Measurements from ENCODE around the gene NPR3.
A peak's percentile ranks its signal among the peaks of the same experiment; 100 is the strongest.

Gene NPR3

GRCh38 chr5:32690153-32690552 lies 21.0 kb upstream of the NPR3 start:
- ChIA-PET CTCF (interaction anchor here (1.1 to 1.2 kb wide), 2 partner anchors 9 to 16 kb away, joined by 3 read pairs; no protein-coding TSS in a partner anchor), POLR2A (no interaction called here)
- no peak for DNase-seq (ENCODE audit: extremely low spot score)
- TF ChIP-seq CTCF (IDR thresholded peaks at IDR 0.05; ENCODE audit: control extremely low read depth, extremely low read depth, low read depth, missing control alignments), result peak; percentile 20

- no peak for DNase-seq (ENCODE audit: extremely low spot score)
- ChIA-PET CTCF (interaction anchor here (1.2 kb wide), 2 partner anchors 9 to 16 kb away, joined by 3 read pairs; no protein-coding TSS in a partner anchor), POLR2A (no interaction called here)
- TF ChIP-seq CTCF (IDR thresholded peaks at IDR 0.05; ENCODE audit: control extremely low read depth, extremely low read depth, low read depth, missing control alignments), result no peak
These were observed 20.5 kb upstream of the NPR3 start for GRCh38 chr5:32690666-32691065.

- no peak for TF ChIP-seq CTCF (IDR thresholded peaks at IDR 0.05; ENCODE audit: control extremely low read depth, extremely low read depth, low read depth, missing control alignments)
- ChIA-PET POLR2A (no interaction called here), CTCF (interaction anchor here (1.0 to 1.6 kb wide), 4 partner anchors 14 to 45 kb away, joined by 3 read pairs; no protein-coding TSS in a partner anchor)
- no peak for DNase-seq (ENCODE audit: extremely low spot score)
These were observed 18.9 kb upstream of the NPR3 start for GRCh38 chr5:32692036-32692746.

- no peak for TF ChIP-seq CTCF (IDR thresholded peaks at IDR 0.05; ENCODE audit: control extremely low read depth, extremely low read depth, low read depth, missing control alignments)
- ChIA-PET POLR2A (no interaction called here), CTCF (no interaction called here)
- DNase-seq (ENCODE audit: extremely low spot score), result no peak
These were observed 7.2 kb upstream of the NPR3 start for GRCh38 chr5:32703957-32704356.

GRCh38 chr5:32707418-32707997 lies 3.6 kb upstream of the NPR3 start:
- TF ChIP-seq CTCF (IDR thresholded peaks at IDR 0.05; ENCODE audit: control extremely low read depth, extremely low read depth, low read depth, missing control alignments), result peak; percentile 26
- CTCF ChIA-PET, result interaction anchor here (1.1 to 1.4 kb wide), 4 partner anchors 9 to 35 kb away, joined by 3 to 6 read pairs (median 4); no protein-coding TSS in a partner anchor
- DNase-seq (ENCODE audit: extremely low spot score), result peak; percentile 25
- POLR2A ChIA-PET, result no interaction called here

- TF ChIP-seq CTCF (IDR thresholded peaks at IDR 0.05; ENCODE audit: control extremely low read depth, extremely low read depth, low read depth, missing control alignments), result no peak
These were observed 2.2 kb upstream of the NPR3 start for GRCh38 chr5:32708949-32709348.

More at GRCh38 chr5:32708949-32709348, 2.2 kb upstream of the NPR3 start:
- POLR2A ChIA-PET, result no interaction called here
- no peak for DNase-seq (ENCODE audit: extremely low spot score)
- CTCF ChIA-PET, result interaction anchor here (0.6 to 1.4 kb wide), 4 partner anchors 11 to 36 kb away, joined by 3 to 4 read pairs (median 3); no protein-coding TSS in a partner anchor

All from GM10248 (cell line).